Uterus (tissue), 2 donors: Measurements from ENCODE around the gene SSBP3.

Experiments
- CTCF ChIP-seq, 4 experiments: fragments of 200-600 bp in 2 of 4; fragments of 450-650 bp in 2 of 4; sonication (generic) in 2 of 4; IDR thresholded peaks; one replicate each; pipeline ENCODE4 v1.5.1; 2016 to 2019; ENCODE audit warnings: antibody characterized with exemption in 4 of 4, mild to moderate bottlenecking in 2 of 4, moderate library complexity in 1 of 4
- POLR2A ChIP-seq, 2 donors: fragments of 450-650 bp; IDR thresholded peaks; one replicate each; pipeline ENCODE4 v1.6.1; 2016; ENCODE audit warnings: antibody characterized with exemption in 2 of 2, mild to moderate bottlenecking in 1 of 2, moderate library complexity in 1 of 2

GRCh38 chr1:54406339-54407153 lies at the start of gene SSBP3:
- TF ChIP-seq CTCF (IDR thresholded peaks at IDR 0.05), result peak in 3 of 4 experiments; percentile 7 to 56 (median 46)
- TF ChIP-seq POLR2A (IDR thresholded peaks at IDR 0.05), result peak; percentile 98
